Muscle of arm (tissue), 12 donors: Measurements from ENCODE around the gene WIPI1. TPM values are rescaled to one million over a fixed set of nuclear protein-coding genes. Genes with fewer than 3 reads are reported as not detected.

Experiments
- DNase-seq: peaks from one replicate; pipeline ENCODE4 v3.0.0-alpha.2; 2013
- polyA plus RNA-seq, 12 donors: library from polyadenylated mRNA; unstranded; fragments of 120-200 nt; gene quantifications; one replicate each; pipeline ENCODE4 v1.2.1, GENCODE V29; 2013; ENCODE audit not compliant: insufficient read length in 12 of 12

Gene WIPI1
- polyA plus RNA-seq, 12 donors, result 40.0 to 56.7 (median 45.3) TPM; not detected in 1

- DNase-seq, result no peak
Observed at GRCh38 chr17:68461589-68461988, 4.3 kb upstream of the WIPI1 start.

GRCh38 chr17:68461122-68461539 is 3.8 kb upstream of the WIPI1 start:
- DNase-seq, result no peak

- DNase-seq, result no peak
Observed at GRCh38 chr17:68460715-68461114, 3.4 kb upstream of the WIPI1 start.

GRCh38 chr17:68460146-68460545 is 2.9 kb upstream of the WIPI1 start:
- DNase-seq, result no peak

GRCh38 chr17:68459037-68459639 is 1.8 kb upstream of the WIPI1 start:
- no peak for DNase-seq

- no peak for DNase-seq
Observed at GRCh38 chr17:68458260-68459036, 1.2 kb upstream of the WIPI1 start.

GRCh38 chr17:68457539-68458259 is 403 bp upstream of the WIPI1 start:
- peak; percentile 98 for DNase-seq

- DNase-seq, result peak; percentile 88
Observed at GRCh38 chr17:68456339-68457167, 743 bp downstream of the WIPI1 start.

- no peak for DNase-seq
Observed at GRCh38 chr17:68455901-68456338, 1.4 kb downstream of the WIPI1 start.

GRCh38 chr17:68453991-68454665 is 3.2 kb downstream of the WIPI1 start:
- no peak for DNase-seq

GRCh38 chr17:68452724-68453290 is 4.5 kb downstream of the WIPI1 start:
- DNase-seq, result no peak

GRCh38 chr17:68451670-68452354 is 5.5 kb downstream of the WIPI1 start:
- DNase-seq, result no peak

GRCh38 chr17:68450801-68451200 is 6.5 kb downstream of the WIPI1 start:
- no peak for DNase-seq

GRCh38 chr17:68450391-68450790 is 6.9 kb downstream of the WIPI1 start:
- no peak for DNase-seq

- DNase-seq, result no peak
Observed at GRCh38 chr17:68449021-68449739, 8.1 kb downstream of the WIPI1 start.

GRCh38 chr17:68446626-68447041 is 10.7 kb downstream of the WIPI1 start:
- no peak for DNase-seq

GRCh38 chr17:68445671-68446070 is 11.6 kb downstream of the WIPI1 start:
- no peak for DNase-seq

- no peak for DNase-seq
Observed at GRCh38 chr17:68443972-68444464, 13.3 kb downstream of the WIPI1 start.

- no peak for DNase-seq
Observed at GRCh38 chr17:68441070-68441770, 16.1 kb downstream of the WIPI1 start.
